B cell (primary cell): Measurements from ENCODE around the gene MAP4K4. TPM values are rescaled to one million over a fixed set of nuclear protein-coding genes. Genes with fewer than 3 reads are reported as not detected.
A peak's percentile ranks its signal among the peaks of the same experiment; 100 is the strongest.

Experiments used
- ATAC-seq: fragments of 200-7000 bp; cut with Tn5 transposase; one replicate; pipeline ENCODE4 v1.10.0; 2021; ENCODE audit warnings: low read depth, mild to moderate bottlenecking, moderate number of reproducible peaks, moderate library complexity
- CTCF ChIA-PET: fragments of 350-600 bp; sonication (Branson Sonifier 250); formaldehyde crosslinking; loops from one replicate; lab custom pipeline; 2021; ENCODE audit warnings: antibody characterized with exemption, inconsistent platforms; lab: Charles Lee
- POLR2A ChIA-PET: fragments of 350-600 bp; sonication (Branson Sonifier 250); formaldehyde crosslinking; loops from one replicate; lab custom pipeline; 2021; ENCODE audit warnings: antibody characterized with exemption; lab: Charles Lee
- DNase-seq: peaks from one replicate; pipeline ENCODE4 v3.0.0; 2013
- H2AFZ ChIP-seq: 2 replicates; pipeline ENCODE4 v1.6.1; 2012; ENCODE audit warnings: mild to moderate bottlenecking, low read depth, low read length; ENCODE audit not compliant: insufficient read depth, poor library complexity, severe bottlenecking
- H3K27ac ChIP-seq, 2 donors: 1 replicate in 1 of 2; 2 replicates in 1 of 2; pipeline ENCODE4 v1.5.1; 2012 to 2013; ENCODE audit warnings: low read length in 2 of 2, mild to moderate bottlenecking in 2 of 2, moderate library complexity in 1 of 2
- H3K27me3 ChIP-seq, 4 experiments: fragments of 200-600 bp in 1 of 4; sonication (generic) in 1 of 4; replicated peaks in 1 of 4; 1 replicate in 2 of 4; 2 replicates in 2 of 4; pipeline versions ENCODE4 v1.6.1 to v1.7.0; 2013 to 2016; ENCODE audit warnings: low read length in 3 of 4, mild to moderate bottlenecking in 2 of 4, mixed read lengths in 1 of 4, moderate library complexity in 1 of 4; ENCODE audit not compliant: insufficient read depth in 4 of 4, control insufficient read depth in 3 of 4; ENCODE audit errors: control extremely low read depth in 1 of 4
- H3K36me3 ChIP-seq, 2 experiments: replicated peaks in 1 of 2; 1 replicate in 1 of 2; 2 replicates in 1 of 2; pipeline versions ENCODE4 v1.6.1 to v1.7.1; 2013; ENCODE audit warnings: low read length in 1 of 2; ENCODE audit not compliant: insufficient read depth in 2 of 2, control insufficient read depth in 1 of 2; ENCODE audit errors: control extremely low read depth in 1 of 2, extremely low read depth in 1 of 2
- H3K4me1 ChIP-seq, 2 donors: fragments of 200-600 bp in 1 of 2; sonication (generic) in 1 of 2; 1 replicate in 1 of 2; 2 replicates in 1 of 2; pipeline versions ENCODE4 v1.5.1 to v1.6.1; 2013 to 2017; ENCODE audit warnings: low read length in 2 of 2; ENCODE audit not compliant: control insufficient read depth in 2 of 2, insufficient read depth in 2 of 2
- H3K4me2 ChIP-seq: replicated peaks from 2 replicates; pipeline ENCODE3; 2012; ENCODE audit warnings: mild to moderate bottlenecking, low read depth, low read length; ENCODE audit not compliant: poor library complexity, severe bottlenecking
- H3K4me3 ChIP-seq, 5 experiments: fragments of 200-600 bp in 1 of 5; sonication (generic) in 1 of 5; 1 replicate in 3 of 5; 2 replicates in 2 of 5; pipeline versions ENCODE4 v1.5.1 to v1.7.0; 2011 to 2016; ENCODE audit warnings: low read length in 4 of 5, mild to moderate bottlenecking in 4 of 5, low read depth in 2 of 5, control low read depth in 1 of 5, moderate library complexity in 1 of 5; ENCODE audit not compliant: insufficient read depth in 1 of 5; ENCODE audit errors: control extremely low read depth in 1 of 5, extremely low read depth in 1 of 5
- H3K79me2 ChIP-seq: fragments of 200-600 bp; sonication (generic); one replicate; pipeline ENCODE4 v1.6.0; 2016; ENCODE audit warnings: low read length; ENCODE audit not compliant: control insufficient read depth, insufficient read depth
- H3K9ac ChIP-seq: fragments of 200-600 bp; sonication (generic); 2 replicates; pipeline ENCODE4 v1.6.1; 2017; ENCODE audit warnings: mild to moderate bottlenecking, low read length, moderate library complexity
- H3K9me3 ChIP-seq, 3 donors: one replicate each; pipeline versions ENCODE4 v1.6.1 to v1.7.1; 2013; ENCODE audit warnings: low read length in 2 of 3; ENCODE audit not compliant: control insufficient read depth in 2 of 3, insufficient read depth in 1 of 3; ENCODE audit errors: control extremely low read depth in 1 of 3
- H4K20me1 ChIP-seq: 2 replicates; pipeline ENCODE4 v1.6.0; 2012; ENCODE audit warnings: mild to moderate bottlenecking, low read length; ENCODE audit not compliant: insufficient read depth, control insufficient read depth, poor library complexity, severe bottlenecking
- H3K27ac Mint-ChIP-seq: one replicate; pipeline ENCODE4 v1.8.0; 2021; ENCODE audit warnings: mixed read lengths
- H3K27me3 Mint-ChIP-seq: one replicate; pipeline ENCODE4 v1.8.0; 2021; ENCODE audit warnings: mixed read lengths
- H3K4me1 Mint-ChIP-seq: one replicate; pipeline ENCODE4 v1.8.0; 2021; ENCODE audit warnings: mixed read lengths
- H3K4me3 Mint-ChIP-seq: one replicate; pipeline ENCODE4 v1.8.0; 2021; ENCODE audit warnings: mixed read lengths
- H3K9me3 Mint-ChIP-seq: one replicate; pipeline ENCODE4 v1.8.0; 2022; ENCODE audit warnings: mixed read lengths; ENCODE audit not compliant: insufficient read depth
- CTCF ChIP-seq: fragments of 200-600 bp; IDR thresholded peaks from one replicate; pipeline ENCODE4 v1.8.0; 2022; ENCODE audit warnings: antibody characterized with exemption, mild to moderate bottlenecking
- EZH2 ChIP-seq: IDR thresholded peaks from 2 replicates; pipeline ENCODE4 v1.6.1; 2012; ENCODE audit warnings: borderline replicate concordance, low read depth, mild to moderate bottlenecking, moderate library complexity, low read length; ENCODE audit not compliant: insufficient read depth, poor library complexity, severe bottlenecking
- WGBS: methylation state at CpG from one replicate; pipeline ENCODE4 v1.1.5; 2013; ENCODE audit warnings: missing lambda C conversion rate; ENCODE audit not compliant: insufficient coverage; 5-methylcytosine and 5-hydroxymethylcytosine counted together
- intact Hi-C: fragments of 100-400 bp; cut with micrococcal nuclease; formaldehyde crosslinking; loops from one replicate; pipeline ENCODE4 v1.10.0; 2022
- polyA plus RNA-seq: library from polyadenylated mRNA; depleted of rRNA; stranded (reverse); fragments of >200 nt; gene quantifications from 2 replicates; pipeline ENCODE4 v1.2.3, GENCODE V29; 2012
- total RNA-seq, 2 donors: library from RNA; stranded (reverse); fragments of 120-200 nt in 1 of 2; gene quantifications; 1 replicate in 1 of 2; 2 replicates in 1 of 2; pipeline versions ENCODE4 v1.2.3 to v1.2.4, GENCODE V29; 2013 to 2022

MAP4K4 gene
- total and polyA plus RNA-seq, 2 donors (not counting 1 experiment from before 2014, with no cell fraction given) = 54.8 to 280 TPM

DNA sequence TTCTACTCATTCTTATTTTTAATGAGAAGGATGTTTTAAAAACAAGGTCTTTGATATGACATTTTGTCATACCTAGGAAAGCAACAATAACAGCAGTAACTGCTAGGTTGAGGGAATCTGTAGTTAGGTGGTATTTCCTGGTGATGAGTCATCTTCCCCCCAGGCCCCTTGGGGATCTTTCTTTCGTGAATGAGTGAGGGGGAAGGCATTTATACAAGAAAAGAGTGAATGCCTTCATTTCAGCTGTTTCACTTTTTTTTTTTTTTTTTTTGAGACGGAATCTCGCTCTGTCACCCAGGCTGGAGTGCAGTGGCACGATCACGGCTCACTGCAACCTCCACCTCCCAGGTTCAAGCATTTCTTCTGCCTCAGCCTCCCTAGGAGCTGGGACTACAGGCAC, 108.6 kb downstream of the MAP4K4 start:
- peak overlapping the region; percentile 27 for H3K27ac Mint-ChIP-seq
- no CpG with 5 or more reads among the region's 5 CpGs for WGBS
- DNase-seq (peak; percentile 58), ATAC-seq (peak; percentile 91)
- Histone ChIP-seq H3K27me3 (no peaks in the 10 kb centered on the region), H2AFZ (no peak overlapping the region), H4K20me1 (peaks cover 83% of the 10 kb centered on the region), H3K79me2 (peaks cover 96% of the 10 kb centered on the region), H3K4me1 (peaks cover 44 to 46% of the 10 kb centered on the region in 2 donors), H3K27ac (peak overlapping the region in 1 of 2 donors; percentile 63), H3K9me3 (no peaks in the 10 kb centered on the region), H3K36me3 (peaks cover 0 to 2% of the 10 kb centered on the region in 2 experiments), H3K4me2 (peak overlapping the region; percentile 32), H3K9ac (no peak overlapping the region), H3K4me3 (no peak overlapping the region)
- intact Hi-C loops = loop anchor here (5.0 kb wide), 2 partner anchors 39 to 54 kb away; no protein-coding TSS in a partner anchor
- H3K4me3 Mint-ChIP-seq = peak overlapping the region; percentile 32
- H3K27me3 Mint-ChIP-seq = no peaks in the 10 kb centered on the region
- no peaks in the 10 kb centered on the region for H3K9me3 Mint-ChIP-seq
- ChIA-PET CTCF (interaction anchor here (0.6 to 1.8 kb wide), 7 partner anchors 16 to 464 kb away, joined by 3 to 9 read pairs (median 5); no protein-coding TSS in a partner anchor), POLR2A (no interaction called here)
- H3K4me1 Mint-ChIP-seq = peaks cover 79% of the 10 kb centered on the region
- TF ChIP-seq CTCF (no peak), EZH2 (no peak)

DNA sequence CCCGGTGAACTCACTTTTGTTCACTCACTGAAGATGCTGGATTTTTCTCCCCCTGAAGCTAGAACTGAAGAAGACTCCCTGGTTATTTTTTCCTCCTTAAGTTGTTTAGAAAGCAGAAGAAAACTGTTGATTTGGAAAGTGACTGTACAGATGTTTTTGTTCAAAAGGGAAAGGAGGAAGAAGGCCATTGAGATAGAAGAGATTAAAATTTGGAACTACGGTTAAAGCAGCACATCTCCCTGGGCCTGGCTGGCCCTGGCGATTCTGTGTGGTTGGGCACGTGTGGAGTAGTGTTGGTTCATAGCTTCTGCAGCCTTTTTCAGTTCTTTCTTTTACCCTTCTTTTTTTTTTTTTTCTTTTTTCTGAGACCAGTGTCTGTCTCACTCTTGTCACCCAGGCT, 109.2 kb downstream of the MAP4K4 start:
- no peak overlapping the region for H3K9ac ChIP-seq
- TF ChIP-seq CTCF (no peak), EZH2 (no peak)
- H3K27me3 ChIP-seq = no peaks in the 10 kb centered on the region
- no peaks in the 10 kb centered on the region for H3K27me3 Mint-ChIP-seq
- no peaks in the 10 kb centered on the region for H3K36me3 ChIP-seq
- DNase-seq = no peak
- H3K4me3 Mint-ChIP-seq = peak overlapping the region; percentile 58
- intact Hi-C loops = loop anchor here (5.0 kb wide), 2 partner anchors 39 to 54 kb away; no protein-coding TSS in a partner anchor
- H4K20me1 ChIP-seq = peaks cover 83% of the 10 kb centered on the region
- peaks cover 38 to 40% of the 10 kb centered on the region in 2 donors for H3K4me1 ChIP-seq
- CTCF ChIA-PET = interaction anchor here (0.6 to 1.8 kb wide), 7 partner anchors 16 to 464 kb away, joined by 3 to 9 read pairs (median 5); no protein-coding TSS in a partner anchor
- POLR2A ChIA-PET = interaction anchor here (0.7 kb wide), 1 partner anchor 401 kb away, joined by 3 read pairs; no protein-coding TSS in a partner anchor
- peak overlapping the region; percentile 14 to 67 for H3K27ac ChIP-seq
- H3K4me1 Mint-ChIP-seq = peaks cover 80% of the 10 kb centered on the region
- no peak overlapping the region for H3K4me3 ChIP-seq
- H3K9me3 Mint-ChIP-seq = no peaks in the 10 kb centered on the region
- 31% methylated on average over 2 of the region's 4 CpGs for WGBS
- H3K9me3 ChIP-seq = no peaks in the 10 kb centered on the region
- no peak overlapping the region for H2AFZ ChIP-seq
- H3K79me2 ChIP-seq = peaks cover 96% of the 10 kb centered on the region
- H3K4me2 ChIP-seq = peak overlapping the region; percentile 50
- H3K27ac Mint-ChIP-seq = peak overlapping the region; percentile 57
- ATAC-seq = peak; percentile 28
